Stimulated activated CD4-positive, alpha-beta T cell treated with anti-CD3 and anti-CD28 coated beads, Interleukin-1b, Interleukin-23, amount 100 ng/mL, for 24 hours (primary cell): ENCODE data around the gene SMYD2.

Source experiments
- DNase-seq, 4 experiments: peaks; one replicate each; pipeline ENCODE4 v3.0.0-alpha.2; 2020; ENCODE audit warnings: low read depth in 4 of 4, low spot score in 1 of 4

The SMYD2 gene

GRCh38 chr1:214300149-214300780, 19.3 kb downstream of the SMYD2 start:
- DNase-seq, result no peak

GRCh38 chr1:214301526-214301925, 20.6 kb downstream of the SMYD2 start:
- no peak for DNase-seq

- DNase-seq, result no peak
Measured at GRCh38 chr1:214303141-214303930, 22.4 kb downstream of the SMYD2 start.

- DNase-seq, result no peak
Measured at GRCh38 chr1:214305164-214305751, 24.3 kb downstream of the SMYD2 start.

- DNase-seq, result no peak
Measured at GRCh38 chr1:214306269-214306668, 25.3 kb downstream of the SMYD2 start.

GRCh38 chr1:214310010-214310409, 29.1 kb downstream of the SMYD2 start:
- no peak for DNase-seq

- no peak for DNase-seq
Measured at GRCh38 chr1:214310777-214311690, 30.1 kb downstream of the SMYD2 start.

- no peak for DNase-seq
Measured at GRCh38 chr1:214312530-214313051, 31.6 kb downstream of the SMYD2 start.

- DNase-seq, result no peak
Measured at GRCh38 chr1:214314178-214314843, 33.4 kb downstream of the SMYD2 start.

- no peak for DNase-seq
Measured at GRCh38 chr1:214316593-214316992, 35.6 kb downstream of the SMYD2 start.

GRCh38 chr1:214317300-214317699, 36.3 kb downstream of the SMYD2 start:
- no peak for DNase-seq

- DNase-seq, result no peak
Measured at GRCh38 chr1:214317734-214318133, 36.8 kb downstream of the SMYD2 start.

- no peak for DNase-seq
Measured at GRCh38 chr1:214318356-214318755, 37.4 kb downstream of the SMYD2 start.

- DNase-seq, result no peak
Measured at GRCh38 chr1:214318956-214319736, 38.2 kb downstream of the SMYD2 start.

GRCh38 chr1:214319938-214320337, 39.0 kb downstream of the SMYD2 start:
- DNase-seq, result no peak

- DNase-seq, result no peak
Measured at GRCh38 chr1:214321705-214322453, 40.9 kb downstream of the SMYD2 start.

GRCh38 chr1:214324896-214325800, 44.2 kb downstream of the SMYD2 start:
- no peak for DNase-seq

- DNase-seq, result no peak
Measured at GRCh38 chr1:214326406-214326805, 45.4 kb downstream of the SMYD2 start.
